RPMI8226 (cell line): ENCODE data around the gene PRKD2.

Source experiments
- DNase-seq: peaks from one replicate; pipeline ENCODE4 v3.0.0-alpha.2; 2015

Gene PRKD2

GRCh38 chr19:46660008-46660517, 56.9 kb downstream of the PRKD2 start:
- no peak for DNase-seq

- no peak for DNase-seq
These were observed 57.5 kb downstream of the PRKD2 start for GRCh38 chr19:46659151-46660007.

- DNase-seq = no peak
These were observed 60.4 kb downstream of the PRKD2 start for GRCh38 chr19:46656541-46656940.

- no peak for DNase-seq
These were observed 62.2 kb downstream of the PRKD2 start for GRCh38 chr19:46654621-46655152.

- no peak for DNase-seq
These were observed 66.5 kb downstream of the PRKD2 start for GRCh38 chr19:46650445-46650844.

- DNase-seq = no peak
These were observed 67.7 kb downstream of the PRKD2 start for GRCh38 chr19:46648961-46649960.

GRCh38 chr19:46648060-46648960, 68.6 kb downstream of the PRKD2 start:
- no peak for DNase-seq

- DNase-seq = no peak
These were observed 70.5 kb downstream of the PRKD2 start for GRCh38 chr19:46646402-46646801.

- DNase-seq = no peak
These were observed 72.2 kb downstream of the PRKD2 start for GRCh38 chr19:46644720-46645119.

GRCh38 chr19:46640656-46641055, 76.3 kb downstream of the PRKD2 start:
- DNase-seq = no peak

GRCh38 chr19:46639358-46640182, 77.3 kb downstream of the PRKD2 start:
- peak; percentile 32 for DNase-seq

- DNase-seq = no peak
These were observed 79.7 kb downstream of the PRKD2 start for GRCh38 chr19:46637224-46637623.

- DNase-seq = no peak
These were observed 80.8 kb downstream of the PRKD2 start, which contains the start of gene GNG8 for GRCh38 chr19:46635920-46636761. Gene GNG8, minus strand, starts transcription at chr19:46636202. Its CDS starts 1,520 bp downstream, at chr19:46634682.

- no peak for DNase-seq
These were observed 82.2 kb downstream of the PRKD2 start for GRCh38 chr19:46634656-46635218.

- peak; percentile 89 for DNase-seq
These were observed 82.8 kb downstream of the PRKD2 start for GRCh38 chr19:46634045-46634655.

GRCh38 chr19:46633130-46633529, 83.8 kb downstream of the PRKD2 start:
- no peak for DNase-seq

GRCh38 chr19:46631481-46631880, 85.4 kb downstream of the PRKD2 start:
- no peak for DNase-seq

GRCh38 chr19:46630586-46631205, 86.2 kb downstream of the PRKD2 start:
- no peak for DNase-seq
